Smooth muscle cell (in vitro differentiated cells): Measurements from ENCODE around the gene THADA. TPM values are rescaled to one million over a fixed set of nuclear protein-coding genes. Genes with fewer than 3 reads are reported as not detected.

Experiments used
- DNase-seq: peaks from one replicate; lab custom pipeline; 2025; ENCODE audit not compliant: unreplicated experiment; lab: John Stamatoyannopoulos, UW
- H2AFZ ChIP-seq: fragments of 200-600 bp; sonication (generic); 2 replicates; pipeline ENCODE4 v1.6.0; 2016; ENCODE audit warnings: antibody characterized with exemption, low read depth, mild to moderate bottlenecking
- H3F3A ChIP-seq: fragments of 200-600 bp; sonication (generic); 2 replicates; pipeline ENCODE4 v1.6.0; 2017; ENCODE audit warnings: antibody characterized with exemption, low read depth
- H3K27ac ChIP-seq: fragments of 200-600 bp; sonication (generic); 2 replicates; pipeline ENCODE4 v1.5.1; 2016; ENCODE audit warnings: low read depth, mild to moderate bottlenecking
- H3K27me3 ChIP-seq: fragments of 200-600 bp; sonication (generic); 2 replicates; pipeline ENCODE4 v1.6.1; 2016; ENCODE audit warnings: low read depth, mild to moderate bottlenecking
- H3K36me3 ChIP-seq: fragments of 200-600 bp; sonication (generic); 2 replicates; pipeline ENCODE4 v1.5.1; 2016; ENCODE audit warnings: low read depth
- H3K4me1 ChIP-seq: fragments of 200-600 bp; sonication (generic); 2 replicates; pipeline ENCODE4 v1.5.1; 2016; ENCODE audit warnings: low read depth
- H3K4me2 ChIP-seq: fragments of 200-600 bp; sonication (generic); 2 replicates; pipeline ENCODE4 v1.6.0; 2016; ENCODE audit warnings: mild to moderate bottlenecking
- H3K4me3 ChIP-seq: fragments of 200-600 bp; sonication (generic); 2 replicates; pipeline ENCODE4 v1.5.1; 2016; ENCODE audit warnings: mild to moderate bottlenecking
- H3K79me2 ChIP-seq: fragments of 200-600 bp; sonication (generic); 2 replicates; pipeline ENCODE4 v1.6.0; 2016; ENCODE audit warnings: low read depth, mild to moderate bottlenecking
- H3K9ac ChIP-seq: fragments of 200-600 bp; sonication (generic); 2 replicates; pipeline ENCODE4 v1.6.0; 2016; ENCODE audit warnings: low read depth
- H3K9me3 ChIP-seq: fragments of 200-600 bp; sonication (generic); replicated peaks from 2 replicates; pipeline ENCODE4 v1.5.1; 2016; ENCODE audit warnings: low read depth
- H4K20me1 ChIP-seq: fragments of 200-600 bp; sonication (generic); 2 replicates; pipeline ENCODE4 v1.6.0; 2016; ENCODE audit warnings: low read depth
- CTCF ChIP-seq: fragments of 200-600 bp; sonication (generic); IDR thresholded peaks from 2 replicates; pipeline ENCODE4 v1.5.1; 2017; ENCODE audit warnings: borderline replicate concordance, mild to moderate bottlenecking, antibody characterized with exemption; ENCODE audit not compliant: insufficient read depth, poor library complexity, severe bottlenecking
- WGBS: methylation state at CpG from one replicate; pipeline ENCODE4 v1.1.7; 2016; ENCODE audit warnings: low lambda C conversion rate; 5-methylcytosine and 5-hydroxymethylcytosine counted together
- polyA plus RNA-seq: library from polyadenylated mRNA; unstranded; fragments of >200 nt; fragmentation: Nextera tagmentation; extraction: Ambion mirVana; gene quantifications from 2 replicates; pipeline ENCODE4 v1.2.1, GENCODE V29; 2016
- total RNA-seq: library from RNA; depleted of rRNA; stranded (reverse); fragments of >200 nt; gene quantifications from 2 replicates; pipeline ENCODE4 v1.2.3, GENCODE V29; 2014

Gene THADA
- total and polyA plus RNA-seq, 2 experiments from 2014 or later, result 11.3 to 20.9 TPM

DNA sequence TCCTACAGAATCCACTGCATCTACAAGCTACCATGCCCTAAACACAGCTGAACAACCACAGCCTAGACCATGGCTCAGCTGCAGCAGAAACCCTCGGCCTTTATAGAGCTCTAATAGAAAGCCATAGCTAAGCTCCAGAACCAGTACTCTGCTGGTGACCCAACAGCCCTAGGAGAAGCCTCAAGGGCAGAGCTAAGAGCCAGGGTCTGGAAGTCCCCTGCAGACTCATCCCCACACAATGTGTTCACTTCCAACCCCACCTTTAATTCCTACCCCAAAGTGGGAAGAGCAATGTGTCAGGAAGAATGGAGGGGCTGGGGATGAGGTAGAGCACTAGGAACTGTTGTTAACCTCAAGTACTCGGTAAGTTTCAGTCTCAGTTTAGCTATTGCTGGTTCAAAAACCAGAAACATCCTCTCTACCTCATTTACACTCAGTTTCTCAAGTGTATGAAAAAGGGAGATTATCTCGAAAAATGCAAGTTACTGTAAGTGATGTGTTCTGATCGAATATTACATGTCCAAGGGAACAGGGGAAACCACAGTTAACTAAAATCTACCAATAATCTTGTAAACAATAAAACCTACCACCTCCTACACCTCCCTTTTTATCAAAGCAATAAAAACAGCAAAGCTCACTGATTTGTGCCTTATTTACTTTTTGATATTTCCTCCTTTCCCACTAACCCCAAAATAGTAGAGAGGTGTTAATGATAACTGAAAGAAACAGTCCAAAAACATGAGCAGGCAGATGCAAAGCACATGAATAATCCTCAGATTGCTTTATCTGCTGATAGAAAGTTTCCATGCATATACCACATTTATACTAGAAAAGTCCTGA lies 36.2 kb downstream of the THADA start:
- 96% methylated on average over 4 of the region's 4 CpGs for WGBS

DNA sequence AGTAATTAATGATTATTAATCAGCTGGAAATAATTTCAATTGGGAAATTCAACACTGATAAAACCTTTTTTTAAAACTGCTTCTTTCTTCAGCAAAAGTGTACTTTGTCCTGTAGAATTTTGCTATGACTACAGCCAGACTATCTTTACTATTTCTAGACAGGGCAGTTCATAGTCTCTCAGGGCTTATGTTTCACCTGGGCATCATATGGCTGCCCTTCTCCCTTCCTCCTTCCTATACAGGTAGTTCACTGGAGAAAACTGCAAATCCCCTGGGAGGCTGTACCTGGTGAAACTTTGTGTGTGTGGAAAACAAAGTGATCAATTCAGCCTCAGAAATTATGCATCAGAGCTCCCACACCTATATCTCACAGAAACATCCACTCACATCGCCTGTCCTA lies 38.6 kb downstream of the THADA start:
- H3K27ac ChIP-seq, result no peak overlapping the region
- H3K79me2 ChIP-seq, result no peaks in the 10 kb centered on the region
- no peaks in the 10 kb centered on the region for H4K20me1 ChIP-seq
- no peaks in the 10 kb centered on the region for H3K27me3 ChIP-seq
- no peaks in the 10 kb centered on the region for H3K9me3 ChIP-seq
- H3K4me3 ChIP-seq, result no peak overlapping the region
- H3K9ac ChIP-seq, result no peak overlapping the region
- TF ChIP-seq CTCF, result no peak
- WGBS, result 100% methylated on average over 1 of the region's 1 CpG
- no peak overlapping the region for H3K4me2 ChIP-seq
- no peaks in the 10 kb centered on the region for H3K36me3 ChIP-seq
- no peak for DNase-seq
- H2AFZ ChIP-seq, result no peak overlapping the region
- no peaks in the 10 kb centered on the region for H3K4me1 ChIP-seq
- H3F3A ChIP-seq, result no peaks in the 10 kb centered on the region

More for the DNA sequence above, 36.2 kb downstream of the THADA start:
- Histone ChIP-seq H3K27me3 (no peaks in the 10 kb centered on the region), H2AFZ (no peak overlapping the region), H3K4me3 (no peak overlapping the region), H4K20me1 (no peaks in the 10 kb centered on the region), H3K36me3 (peaks cover under 1% of the 10 kb centered on the region), H3F3A (no peaks in the 10 kb centered on the region), H3K27ac (no peak overlapping the region), H3K4me1 (no peaks in the 10 kb centered on the region), H3K9ac (no peak overlapping the region), H3K79me2 (no peaks in the 10 kb centered on the region), H3K4me2 (no peak overlapping the region), H3K9me3 (no peaks in the 10 kb centered on the region)
- TF ChIP-seq CTCF, result no peak
- DNase-seq, result no peak

DNA sequence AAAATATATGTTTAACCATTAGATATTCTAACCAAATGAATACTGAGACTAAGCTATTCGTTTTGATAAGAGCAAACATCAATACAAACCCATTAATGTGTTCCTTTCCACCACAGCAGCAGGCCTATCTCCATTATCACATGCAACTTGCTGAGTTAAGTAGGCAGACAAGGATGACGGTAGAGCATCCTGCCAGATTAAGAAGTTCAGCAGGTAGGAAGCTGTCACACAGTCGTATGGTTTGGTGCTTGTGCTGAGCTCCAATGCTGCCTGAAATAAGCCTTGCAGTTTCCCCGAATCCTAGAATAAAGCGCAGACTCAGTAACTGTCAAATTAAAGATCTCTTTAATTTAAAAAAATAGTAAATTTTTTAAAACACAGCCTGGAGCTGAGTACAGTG lies 39.6 kb downstream of the THADA start:
- H3F3A ChIP-seq, result no peaks in the 10 kb centered on the region
- WGBS, result 95% methylated on average over 5 of the region's 5 CpGs
- no peaks in the 10 kb centered on the region for H3K9me3 ChIP-seq
- H3K79me2 ChIP-seq, result no peaks in the 10 kb centered on the region
- no peak overlapping the region for H3K9ac ChIP-seq
- no peak for DNase-seq
- no peak overlapping the region for H3K4me2 ChIP-seq
- H3K4me1 ChIP-seq, result no peaks in the 10 kb centered on the region
- H3K27me3 ChIP-seq, result no peaks in the 10 kb centered on the region
- H2AFZ ChIP-seq, result no peak overlapping the region
- H3K4me3 ChIP-seq, result no peak overlapping the region
- H3K36me3 ChIP-seq, result no peaks in the 10 kb centered on the region
- H4K20me1 ChIP-seq, result no peaks in the 10 kb centered on the region
- no peak overlapping the region for H3K27ac ChIP-seq
- no peak for TF ChIP-seq CTCF
